Stimulated activated CD4-positive, alpha-beta T cell treated with anti-CD3 and anti-CD28 coated beads, TNF-alpha, amount 100 ng/mL, for 48 hours (primary cell): ENCODE measurements around the gene MRFAP1.
"Not testable (repeated sequence)": the region's sequence is repeated elsewhere in the genome, so short reads cannot be mapped to it uniquely, and the experiment has no call there.

ENCODE experiments used
- DNase-seq, 3 donors: peaks; one replicate each; pipeline ENCODE4 v3.0.0-alpha.2; 2020; ENCODE audit warnings: low read depth in 3 of 3

The MRFAP1 gene

DNA sequence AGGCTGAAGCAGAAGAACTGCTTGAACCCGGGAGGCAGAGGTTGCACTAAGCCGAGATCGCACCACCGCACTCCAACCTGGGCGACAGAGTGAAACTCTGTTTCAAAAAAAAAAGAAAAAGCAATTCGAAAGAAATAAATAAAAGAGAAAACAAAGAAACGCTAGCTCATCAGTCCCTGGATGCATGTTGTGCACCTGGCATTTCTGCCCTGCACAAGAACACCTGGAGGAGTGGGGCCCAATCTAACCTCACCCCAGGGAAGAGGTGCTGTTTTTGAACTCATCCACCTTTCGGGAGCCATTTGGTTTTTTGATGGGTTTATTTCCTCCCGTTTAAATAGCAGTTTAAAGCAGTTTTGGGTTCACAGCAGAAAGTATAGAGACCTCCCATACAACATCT lies 5.7 kb upstream of the MRFAP1 start:
- DNase-seq = no peak

DNA sequence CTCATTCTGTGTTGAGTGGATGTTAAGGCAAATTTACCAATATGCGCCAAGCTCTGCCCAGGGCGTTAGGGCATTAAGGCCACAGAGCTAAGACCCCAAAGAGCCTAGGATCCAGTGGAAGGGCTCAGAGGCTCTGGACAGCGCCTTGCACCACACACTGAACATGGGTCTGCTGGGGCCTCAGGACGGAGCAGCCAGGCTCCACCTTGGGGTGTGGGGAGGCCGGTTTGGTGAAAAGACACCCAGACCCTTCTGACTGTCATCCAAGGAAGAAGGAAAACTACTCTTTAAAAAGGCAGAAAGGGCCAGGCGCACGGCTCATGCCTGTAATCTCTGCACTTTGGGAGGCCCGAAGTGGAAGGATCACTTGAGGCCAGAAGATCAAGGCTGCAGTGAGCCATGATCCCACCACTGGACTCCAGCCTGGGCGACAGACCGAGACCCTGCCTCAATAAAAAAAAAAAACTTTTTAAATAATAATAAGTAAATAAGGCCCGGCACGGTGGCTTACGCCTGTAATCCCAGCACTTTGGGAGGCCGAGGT lies 1.3 kb upstream of the MRFAP1 start:
- DNase-seq = no peak

DNA sequence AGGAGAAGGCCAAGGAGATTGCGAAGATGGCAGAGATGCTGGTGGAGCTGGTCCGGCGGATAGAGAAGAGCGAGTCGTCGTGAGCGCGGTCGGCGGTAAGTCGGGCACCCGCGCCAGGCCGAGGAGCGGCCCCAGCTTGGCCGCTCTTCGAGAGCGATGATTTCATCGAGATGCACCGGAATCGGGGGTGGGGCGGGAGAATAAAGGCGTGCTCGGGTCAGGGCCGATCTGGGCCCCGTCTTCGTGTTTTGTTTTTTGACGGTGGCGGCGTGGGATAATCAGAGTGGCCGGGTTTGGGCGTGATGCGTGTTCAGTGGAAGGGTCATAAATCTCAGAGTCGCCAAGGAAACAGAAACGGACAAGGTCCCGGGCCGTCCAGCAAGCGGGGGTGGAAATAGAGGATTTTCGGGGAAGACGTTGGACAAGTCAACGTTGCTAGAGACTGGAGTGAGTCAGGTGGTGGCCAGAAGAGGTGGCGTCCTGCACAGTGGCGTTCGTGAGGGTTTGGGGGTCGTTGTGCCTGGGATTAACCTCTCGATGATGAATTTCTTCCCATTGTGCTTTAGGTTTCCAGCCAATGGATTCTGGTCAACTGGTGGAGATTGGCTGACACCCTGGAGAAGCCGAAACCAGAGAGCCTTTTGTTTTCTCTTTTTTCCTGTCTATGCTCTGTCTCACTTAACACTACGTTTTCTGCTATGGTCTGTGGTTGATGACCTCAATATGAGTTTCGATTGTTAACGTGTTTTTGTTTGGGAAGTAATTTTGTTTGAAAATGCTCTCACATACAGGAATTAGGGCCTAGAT lies 882 bp downstream of the MRFAP1 start:
- peak; percentile 3 to 39 (median 14) for DNase-seq

DNA sequence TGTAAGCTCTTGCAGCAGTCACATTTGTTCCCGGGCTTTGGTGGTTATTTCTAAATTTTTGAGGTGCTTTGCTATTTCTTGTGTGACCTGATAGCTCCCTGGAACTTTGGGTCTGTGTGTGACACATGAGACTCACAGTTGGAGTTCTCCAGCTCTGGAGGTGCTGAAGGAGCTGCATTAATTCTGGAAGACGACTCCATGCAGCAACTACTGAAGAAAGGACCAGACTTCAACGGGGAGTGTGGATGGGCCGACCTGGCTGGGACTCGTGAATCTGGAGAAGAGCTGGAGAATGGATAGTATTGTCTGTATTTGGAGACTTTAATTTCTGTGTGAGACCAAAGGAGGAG lies 1.5 kb downstream of the MRFAP1 start:
- no peak for DNase-seq

DNA sequence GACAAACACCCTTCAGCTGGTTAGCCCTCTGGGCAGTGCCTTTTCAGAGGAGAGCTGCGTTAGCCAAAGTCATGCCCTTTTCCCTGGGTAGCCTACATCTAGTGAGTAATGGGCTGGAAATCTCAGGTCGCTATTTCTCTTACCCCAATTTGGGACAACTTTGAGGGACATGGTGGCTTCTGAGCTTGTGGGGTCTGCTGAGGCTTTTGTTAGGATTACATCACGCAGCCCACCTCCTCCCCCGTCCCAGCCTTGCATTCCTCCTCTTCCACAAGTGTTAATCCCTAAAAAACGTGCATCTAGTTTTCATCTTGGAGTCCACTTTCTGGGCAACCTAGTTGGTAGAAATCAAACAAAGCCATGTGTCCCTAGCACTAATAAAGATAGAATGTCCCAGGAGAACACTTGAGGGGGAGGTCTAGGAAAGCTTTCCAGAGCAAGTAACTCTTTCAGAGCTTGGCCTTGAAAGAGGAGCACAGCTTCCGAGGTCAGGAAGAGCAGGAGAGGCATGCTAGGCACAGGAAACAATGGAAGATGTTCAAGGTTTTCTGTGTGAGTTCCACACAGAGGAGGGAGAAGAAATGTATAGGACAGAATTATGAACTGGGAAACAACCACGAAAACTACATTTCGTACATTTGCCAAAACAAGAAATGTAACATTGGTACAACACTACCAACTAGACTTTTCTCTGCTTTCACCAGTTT lies 2.8 kb downstream of the MRFAP1 start:
- no peak for DNase-seq

DNA sequence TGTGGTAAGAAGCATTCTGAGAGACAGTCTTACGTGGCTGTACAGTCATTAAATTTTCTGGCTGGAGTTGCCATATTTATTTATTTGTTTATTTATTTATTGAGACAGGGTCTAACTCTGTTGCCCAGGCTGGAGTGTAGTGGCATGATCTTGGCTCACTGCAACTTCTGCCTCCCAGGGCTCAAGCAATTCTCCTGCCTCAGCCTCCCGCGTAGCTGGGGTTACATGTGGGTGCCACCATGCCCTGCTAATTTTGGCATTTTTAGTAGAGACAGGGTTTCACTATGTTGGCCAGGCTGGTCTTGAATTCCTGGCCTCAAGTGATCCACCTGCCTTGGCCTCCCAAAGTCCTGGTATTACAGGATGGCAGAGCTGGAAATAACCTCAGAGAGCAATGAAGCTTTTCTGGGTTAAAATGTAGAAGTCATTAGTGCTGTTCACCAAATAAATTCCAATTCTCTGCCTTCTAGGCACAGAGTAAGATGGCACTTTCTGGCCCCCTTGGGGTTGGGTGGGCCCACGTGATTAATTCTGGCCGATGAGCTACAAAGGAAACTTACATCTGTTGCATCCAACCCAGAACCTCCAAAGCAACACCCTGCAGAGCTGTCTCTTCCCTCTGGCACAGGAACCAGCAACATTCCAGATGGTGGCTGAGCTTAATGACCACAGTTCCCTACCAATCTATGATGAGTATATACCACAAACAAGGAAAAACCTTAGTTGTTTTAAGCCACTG lies 4.5 kb downstream of the MRFAP1 start:
- no peak for DNase-seq

DNA sequence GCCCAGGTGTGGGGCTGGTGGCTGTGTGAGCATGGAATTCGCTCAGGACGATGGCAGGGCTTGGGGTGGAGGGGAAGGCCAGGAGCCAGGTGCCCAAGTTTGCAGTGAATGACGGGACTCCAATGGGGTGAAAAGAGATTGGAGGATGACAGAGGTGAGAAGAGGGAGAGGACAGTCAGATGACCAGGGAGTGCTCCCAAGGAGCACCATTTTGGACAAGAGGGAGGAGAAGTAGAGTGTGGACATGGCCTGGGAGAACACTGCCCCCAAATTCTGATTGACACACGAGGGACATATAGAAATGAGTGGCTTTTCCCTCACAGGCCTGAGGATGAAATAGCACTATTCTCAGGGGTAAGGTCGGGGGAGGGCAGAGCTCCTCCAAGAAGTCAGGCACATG lies 6.7 kb downstream of the MRFAP1 start:
- no peak for DNase-seq

DNA sequence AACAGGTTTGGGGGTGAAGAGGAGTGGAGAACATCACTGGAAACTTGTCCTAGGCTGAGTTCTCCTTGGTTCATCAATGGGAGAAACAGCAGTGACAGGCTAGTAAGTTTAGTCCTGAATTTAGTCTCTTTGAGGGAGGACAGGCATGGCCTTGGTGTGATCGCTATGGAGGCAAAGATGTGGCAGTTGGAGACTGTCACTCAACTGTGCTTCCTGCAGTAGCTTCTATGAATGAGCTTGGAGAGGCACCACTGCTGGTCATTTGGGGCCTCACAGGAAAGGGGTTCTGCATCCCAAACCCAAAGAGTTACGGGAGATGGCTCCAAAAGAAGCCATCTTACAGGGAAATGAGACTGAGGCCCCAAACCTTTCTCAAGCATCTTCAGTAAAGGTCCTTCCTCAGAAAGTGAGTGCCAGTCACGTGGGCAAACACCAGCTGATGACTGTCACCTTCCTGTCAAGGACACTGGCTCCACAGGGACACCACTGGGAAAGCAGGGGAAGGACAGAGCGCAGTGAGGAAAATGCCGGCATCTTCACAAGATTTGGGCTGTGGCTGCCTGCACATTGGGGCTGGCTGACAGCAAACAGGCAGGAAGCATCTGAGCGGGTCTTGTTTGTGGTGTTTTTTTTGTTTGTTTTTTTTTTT lies 7.2 kb downstream of the MRFAP1 start:
- no peak for DNase-seq

DNA sequence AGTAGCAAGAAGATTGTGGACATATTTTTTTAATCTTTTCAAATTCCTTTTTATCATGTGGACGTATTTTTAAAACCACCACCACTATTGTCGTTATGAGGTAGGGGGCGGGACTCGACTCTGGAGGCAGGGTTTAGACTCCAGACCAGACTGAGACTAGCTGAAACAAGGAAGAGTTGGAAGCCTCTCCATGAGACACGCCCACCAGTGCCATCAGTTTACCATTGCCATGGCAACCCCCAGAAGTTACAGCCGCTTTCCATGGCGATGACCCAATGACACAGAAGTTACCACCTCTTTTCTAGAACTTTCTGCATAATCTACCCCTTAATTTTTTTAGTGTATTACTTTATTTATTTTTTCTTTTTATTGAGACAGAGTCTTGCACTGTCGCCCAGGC lies 8.7 kb downstream of the MRFAP1 start:
- no peak for DNase-seq

DNA sequence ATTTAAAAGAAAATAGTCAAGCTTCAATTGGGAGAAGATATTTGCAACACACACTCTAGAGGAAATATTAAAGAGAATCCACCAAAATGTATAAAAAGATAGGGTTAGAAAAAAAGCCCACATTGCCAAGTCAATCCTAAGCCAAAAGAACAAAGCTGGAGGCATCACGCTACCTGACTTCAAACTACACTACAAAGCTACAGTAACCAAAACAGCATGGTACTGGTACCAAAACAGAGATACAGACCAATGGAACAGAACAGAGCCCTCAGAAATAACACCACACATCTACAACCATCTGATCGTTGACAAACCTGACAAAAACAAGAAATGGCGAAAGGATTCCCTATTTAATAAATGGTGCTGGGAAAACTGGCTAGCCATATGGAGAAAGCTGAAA lies 13.7 kb downstream of the MRFAP1 start:
- not testable (repeated sequence) for DNase-seq

DNA sequence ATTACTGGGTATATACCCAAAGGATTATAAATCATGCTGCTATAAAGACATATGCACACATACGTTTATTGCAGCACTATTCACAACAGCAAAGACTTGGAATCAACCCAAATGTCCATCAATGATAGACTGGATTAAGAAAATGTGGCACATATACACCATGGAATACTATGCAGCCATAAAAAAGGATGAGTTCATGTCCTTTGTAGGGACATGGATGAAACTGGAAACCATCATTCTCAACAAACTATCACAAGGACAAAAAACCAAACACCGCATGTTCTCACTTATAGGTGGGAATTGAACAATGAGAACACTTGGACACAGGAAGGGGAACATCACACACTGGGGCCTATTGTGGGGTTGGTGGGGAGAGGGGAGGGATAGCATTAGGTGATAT lies 14.8 kb downstream of the MRFAP1 start:
- not testable (repeated sequence) for DNase-seq

DNA sequence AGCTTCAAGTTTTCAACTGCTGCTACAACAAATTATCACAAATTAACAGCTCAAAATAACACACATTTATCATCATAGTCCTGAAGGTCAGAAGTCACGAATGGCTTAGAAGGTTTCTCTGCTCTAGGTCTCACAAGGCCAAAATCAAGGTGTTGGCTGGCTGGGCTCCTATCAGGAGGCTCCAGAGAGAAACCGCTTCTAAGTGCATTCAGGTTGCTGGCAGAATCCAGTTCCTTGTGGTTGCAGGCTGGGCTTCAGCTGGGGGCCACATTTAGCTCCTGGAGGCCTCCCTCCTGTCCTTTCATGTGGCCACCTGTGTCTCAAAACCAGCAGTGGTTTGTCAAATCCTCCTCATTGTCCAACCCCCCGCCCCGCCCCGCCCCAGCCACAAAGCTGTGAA lies 15.4 kb downstream of the MRFAP1 start:
- DNase-seq = no peak

DNA sequence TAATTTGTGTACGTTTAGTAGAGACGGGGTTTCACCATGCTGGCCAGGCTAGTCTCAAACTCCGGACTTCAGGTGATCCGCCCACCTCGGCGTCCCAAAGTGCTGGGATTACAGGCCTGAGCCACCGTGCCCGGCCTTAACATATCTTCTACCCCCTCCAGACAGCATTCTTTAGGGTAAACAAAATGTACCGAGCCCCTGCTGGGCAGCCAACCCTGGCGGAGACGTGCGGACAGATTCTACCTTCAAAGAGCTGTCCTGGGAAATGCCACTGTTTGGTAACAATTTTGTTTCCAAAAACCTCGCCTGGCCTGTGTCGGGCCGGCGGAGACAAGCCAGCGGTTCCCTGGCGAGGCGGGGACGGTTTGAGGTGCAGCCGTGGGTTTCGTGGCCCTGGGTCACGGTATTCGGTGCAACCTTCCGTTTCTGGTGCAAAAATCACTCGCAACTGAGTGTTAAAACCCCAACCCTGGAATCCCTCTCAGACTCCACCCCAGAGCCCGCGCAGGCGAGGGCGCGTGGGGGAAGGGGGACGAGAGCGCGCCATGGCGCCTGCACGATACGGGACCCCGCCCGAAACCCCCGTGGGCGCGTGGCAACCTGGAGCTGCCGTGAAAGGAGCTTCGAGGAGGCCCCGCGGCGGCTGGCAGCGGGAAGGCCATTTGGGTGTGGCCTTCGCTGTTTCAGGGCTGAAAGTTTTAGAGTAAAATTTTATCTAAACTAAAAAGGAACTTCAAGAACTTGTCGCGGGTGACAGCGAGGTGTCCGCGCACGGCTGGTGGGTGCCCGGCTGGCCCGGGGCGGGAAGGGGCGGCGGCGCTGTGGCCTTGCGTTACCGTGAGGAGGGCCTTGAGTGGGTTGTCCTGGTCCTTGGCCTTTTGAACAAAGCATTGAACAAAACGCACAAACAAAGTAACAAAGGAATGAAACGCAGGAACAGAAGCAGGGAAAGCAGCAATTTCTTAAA lies 17.0 kb downstream of the MRFAP1 start:
- no peak for DNase-seq

DNA sequence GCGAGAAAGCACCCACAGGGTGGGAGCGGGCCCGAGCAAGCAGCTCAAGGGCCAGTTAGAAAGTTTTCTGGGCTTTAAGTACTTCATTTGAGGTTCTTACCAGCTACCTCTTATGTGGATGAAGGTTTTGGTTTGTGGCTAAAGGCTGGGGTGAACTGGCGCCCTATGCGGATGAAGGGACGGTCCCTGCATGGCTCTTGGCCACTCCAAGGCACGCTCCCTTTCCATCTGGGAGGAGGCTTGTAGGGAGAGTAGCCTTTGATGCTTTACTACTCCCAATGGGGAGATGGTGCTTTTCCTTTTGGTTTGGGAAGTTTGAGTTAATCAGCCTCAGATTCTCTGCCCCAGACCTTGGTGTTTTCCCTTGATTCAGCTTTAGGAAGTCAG lies 17.7 kb downstream of the MRFAP1 start:
- DNase-seq = no peak

DNA sequence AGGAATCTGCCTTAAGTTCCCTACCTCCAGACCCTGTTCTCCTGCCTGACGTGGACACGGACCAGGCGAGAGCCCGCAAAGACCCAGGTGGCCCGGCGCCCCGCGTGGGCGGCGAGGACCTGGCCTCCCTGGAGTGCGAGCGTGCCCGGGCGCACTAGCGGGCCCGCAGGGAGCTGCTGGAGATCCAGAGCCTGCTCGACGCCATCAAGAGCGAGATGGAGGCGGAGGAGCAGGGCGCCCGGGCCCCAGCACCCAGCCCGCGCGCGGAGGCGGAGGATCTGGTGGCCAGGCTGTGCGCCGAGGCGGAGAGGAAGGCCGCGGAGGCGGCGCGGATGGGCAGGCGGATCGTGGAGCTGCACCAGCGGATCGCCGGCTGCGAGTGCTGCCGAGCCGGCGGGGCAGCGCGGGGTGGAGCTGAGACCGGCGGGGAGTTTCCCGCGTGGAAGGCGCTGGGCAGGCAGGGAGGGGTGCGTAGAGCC lies 18.2 kb downstream of the MRFAP1 start:
- DNase-seq = peak in 1 of 3 donors; percentile 33

DNA sequence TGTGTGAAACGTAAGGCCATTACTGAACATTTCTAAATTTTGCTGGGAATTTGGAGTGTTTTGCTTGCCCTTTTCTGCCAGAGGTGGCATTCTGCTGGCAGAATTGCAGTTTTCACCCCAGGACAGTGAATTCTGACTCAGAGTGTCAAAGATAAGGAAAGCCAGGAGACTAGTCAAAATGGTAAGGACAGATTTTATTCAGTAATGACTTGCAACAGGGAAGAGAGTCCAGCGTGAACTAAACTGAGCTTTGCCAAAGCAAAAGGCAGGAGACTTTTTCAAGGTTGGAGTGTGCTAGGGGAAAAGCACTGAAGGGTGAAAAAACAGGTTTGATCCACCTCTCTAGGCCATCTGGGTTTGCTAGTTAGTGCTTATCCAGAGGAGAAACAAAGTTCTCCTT lies 19.4 kb downstream of the MRFAP1 start:
- no peak for DNase-seq

DNA sequence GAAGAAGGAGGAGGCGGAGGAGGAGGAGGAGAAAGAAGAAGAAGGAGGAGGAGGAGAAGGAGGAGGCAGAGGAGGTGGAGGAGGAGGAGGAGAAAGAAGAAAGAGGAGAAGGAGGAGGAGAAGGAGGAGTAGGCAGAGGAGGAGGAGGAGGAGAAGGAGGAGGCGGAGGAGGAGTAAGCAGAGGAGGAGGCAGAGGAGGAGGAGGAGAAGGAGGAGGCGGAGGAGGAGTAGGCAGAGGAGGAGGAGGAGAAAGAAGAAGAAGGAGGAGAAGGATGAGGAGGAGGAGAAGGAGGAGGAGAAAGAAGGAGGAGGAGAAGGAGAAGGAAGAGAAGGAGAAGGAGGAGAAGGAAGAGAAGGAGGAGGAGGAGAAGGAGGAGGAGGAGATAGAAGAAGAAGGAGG lies 19.9 kb downstream of the MRFAP1 start:
- DNase-seq = no peak

DNA sequence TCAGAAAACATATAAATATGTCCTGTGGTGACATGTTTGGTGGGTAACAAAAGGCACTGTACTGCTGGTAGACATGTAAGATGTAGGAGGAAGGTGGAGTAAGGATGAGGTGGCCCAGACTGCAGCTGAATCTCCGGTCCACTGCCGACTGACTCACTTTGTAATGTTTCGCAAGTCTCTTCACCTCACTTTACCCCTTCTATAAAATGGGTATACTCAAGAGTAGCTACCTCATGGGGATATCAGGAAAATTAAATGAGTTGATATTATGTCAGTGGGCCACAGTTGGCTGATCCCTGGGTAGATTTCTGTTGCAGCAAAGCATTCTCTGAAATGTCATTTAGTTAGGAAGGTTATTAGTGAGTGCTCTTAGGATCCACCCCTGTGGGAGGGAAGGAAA lies 22.1 kb downstream of the MRFAP1 start:
- no peak for DNase-seq

DNA sequence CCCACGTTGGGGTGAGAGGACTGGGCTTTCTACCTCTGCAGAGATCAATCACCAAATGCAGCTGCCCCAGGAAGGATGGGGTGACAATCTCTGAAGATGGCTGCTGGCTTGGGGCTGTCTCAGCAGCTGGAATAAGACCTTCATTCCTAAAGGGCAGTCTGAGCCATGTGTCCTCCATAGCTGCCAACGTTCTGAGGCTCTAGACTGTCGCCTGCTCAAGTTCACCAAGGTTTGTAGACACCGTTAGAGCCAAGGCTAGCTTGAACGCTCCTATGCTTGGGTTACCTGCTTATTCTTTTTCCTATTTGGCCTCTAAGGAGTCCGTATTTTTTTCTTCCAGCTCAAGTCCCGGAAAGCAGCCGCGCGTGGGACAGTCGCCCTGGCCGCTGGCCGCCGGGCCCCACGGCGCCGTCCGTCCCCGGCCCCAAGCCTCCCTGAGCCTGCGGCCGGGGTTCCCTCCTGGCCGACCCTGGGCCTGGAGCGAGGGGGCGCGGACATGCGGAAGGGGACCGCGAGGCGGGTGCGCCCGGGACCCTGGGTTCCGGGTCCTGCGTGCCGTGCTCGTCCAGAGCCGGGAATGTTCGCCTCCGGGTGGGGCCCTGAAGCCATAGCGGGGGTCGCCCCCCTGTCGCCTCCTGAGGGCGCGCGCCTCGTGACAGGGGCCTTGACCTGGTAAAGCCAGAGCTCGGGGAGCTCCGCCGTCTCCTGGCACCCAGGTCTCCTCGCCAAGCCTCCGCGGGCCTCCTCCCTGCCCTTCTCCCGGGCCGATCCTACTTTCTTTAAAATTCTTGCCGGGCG lies 23.3 kb downstream of the MRFAP1 start:
- DNase-seq = no peak

DNA sequence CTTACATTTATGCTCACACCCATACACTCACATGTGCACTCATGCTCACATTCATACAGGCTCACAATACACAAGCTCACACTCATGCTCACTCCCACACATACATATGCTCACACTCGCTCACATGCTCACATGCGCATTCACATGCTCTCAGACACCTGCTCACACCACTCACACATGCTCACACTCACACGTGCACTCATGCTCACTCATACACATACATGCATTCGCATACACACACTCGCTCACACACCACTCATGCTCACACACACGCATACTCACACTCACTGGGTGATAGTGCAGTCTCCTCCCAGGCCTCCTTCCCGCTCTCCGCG lies 24.8 kb downstream of the MRFAP1 start:
- DNase-seq = no peak
